ENCODE results near the gene ZBTB24.
A peak's percentile ranks its signal among the peaks of the same experiment; 100 is the strongest.

GRCh38 chr6:109447878-109448555 is 35.0 kb downstream of the ZBTB24 start:
- TF ChIP-seq, protein P1, sequence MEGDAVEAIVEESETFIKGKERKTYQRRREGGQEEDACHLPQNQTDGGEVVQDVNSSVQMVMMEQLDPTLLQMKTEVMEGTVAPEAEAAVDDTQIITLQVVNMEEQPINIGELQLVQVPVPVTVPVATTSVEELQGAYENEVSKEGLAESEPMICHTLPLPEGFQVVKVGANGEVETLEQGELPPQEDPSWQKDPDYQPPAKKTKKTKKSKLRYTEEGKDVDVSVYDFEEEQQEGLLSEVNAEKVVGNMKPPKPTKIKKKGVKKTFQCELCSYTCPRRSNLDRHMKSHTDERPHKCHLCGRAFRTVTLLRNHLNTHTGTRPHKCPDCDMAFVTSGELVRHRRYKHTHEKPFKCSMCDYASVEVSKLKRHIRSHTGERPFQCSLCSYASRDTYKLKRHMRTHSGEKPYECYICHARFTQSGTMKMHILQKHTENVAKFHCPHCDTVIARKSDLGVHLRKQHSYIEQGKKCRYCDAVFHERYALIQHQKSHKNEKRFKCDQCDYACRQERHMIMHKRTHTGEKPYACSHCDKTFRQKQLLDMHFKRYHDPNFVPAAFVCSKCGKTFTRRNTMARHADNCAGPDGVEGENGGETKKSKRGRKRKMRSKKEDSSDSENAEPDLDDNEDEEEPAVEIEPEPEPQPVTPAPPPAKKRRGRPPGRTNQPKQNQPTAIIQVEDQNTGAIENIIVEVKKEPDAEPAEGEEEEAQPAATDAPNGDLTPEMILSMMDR (IDR thresholded peaks at IDR 0.05; ENCODE audit: low read depth, low read length), result no peak
- peak; percentile 10 for TF ChIP-seq POLR2A (IDR thresholded peaks at IDR 0.05; ENCODE audit: extremely low read depth, insufficient read length)
